GM19397 (cell line): ENCODE results near the gene LCP1.

Source experiments
- ATAC-seq: cut with Tn5 transposase; IDR thresholded peaks from one replicate; pipeline ENCODE4 v1.9.1; 2021; ENCODE audit warnings: mild to moderate bottlenecking, moderate library complexity; ENCODE audit not compliant: unreplicated experiment

LCP1 gene

DNA sequence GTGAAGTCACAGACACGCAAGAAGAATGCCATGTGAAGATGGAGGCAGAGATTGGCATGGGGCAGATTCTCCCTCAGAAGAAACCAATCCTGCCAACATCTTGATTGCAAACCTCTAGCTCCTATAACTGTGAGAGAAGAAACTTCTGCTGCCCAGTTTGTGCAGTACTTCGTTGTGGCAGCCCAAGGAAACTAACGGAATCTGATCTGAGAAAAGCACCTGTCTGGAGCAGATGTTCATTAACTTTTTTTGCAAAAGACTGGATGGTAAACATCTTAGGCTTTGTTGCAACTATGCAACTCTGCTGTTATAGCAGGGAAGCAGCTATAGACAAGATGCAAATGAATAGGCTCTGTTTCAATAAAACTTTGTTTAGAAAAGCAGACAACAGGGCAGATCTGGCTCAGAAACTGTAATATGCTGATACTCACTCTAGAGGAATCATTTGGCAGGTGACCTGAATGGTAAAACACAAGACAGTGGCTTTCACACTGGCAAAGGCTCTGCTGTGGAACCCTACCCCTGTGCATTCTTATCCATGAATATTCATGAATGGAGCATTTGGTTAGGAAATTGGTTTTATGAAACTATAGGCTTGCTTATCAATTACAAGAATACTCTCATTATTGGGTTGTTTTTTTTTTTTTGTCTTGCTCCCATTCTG, 51.9 kb downstream of the LCP1 start:
- no peak for ATAC-seq

- no peak for ATAC-seq
Observed at GRCh38 chr13:46129124-46129523, 52.9 kb downstream of the LCP1 start.

DNA sequence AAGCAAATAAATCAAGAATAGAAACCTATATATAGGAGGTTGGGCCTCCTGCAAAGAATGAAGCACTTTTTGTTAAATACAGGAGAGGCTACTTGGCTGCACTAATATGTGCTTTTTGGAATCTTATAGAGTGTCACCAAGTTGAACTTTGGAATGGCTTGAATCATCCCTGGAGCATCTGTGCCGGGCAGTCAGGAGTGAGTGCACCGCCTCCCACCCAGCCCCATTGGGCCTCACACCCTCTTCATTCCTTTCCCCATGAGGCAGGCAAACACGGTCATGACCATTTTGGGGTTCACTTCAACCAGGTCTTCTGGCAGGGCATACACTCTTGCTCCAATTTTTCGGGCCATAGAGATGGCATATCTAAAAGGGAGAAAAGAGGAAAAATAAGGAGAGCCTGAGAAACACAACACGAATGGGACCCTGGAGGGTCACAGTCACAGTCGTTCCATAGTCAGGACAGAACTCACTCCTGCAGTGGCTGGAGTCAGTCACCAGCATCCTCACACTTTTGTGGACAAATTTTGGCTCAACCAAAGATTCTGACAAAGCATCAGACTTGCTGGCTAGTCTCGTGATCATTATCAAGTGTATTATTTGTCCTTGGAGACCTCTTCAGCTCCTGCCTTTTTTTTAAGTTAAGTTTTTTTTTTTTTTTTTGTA, 54.5 kb downstream of the LCP1 start:
- no peak for ATAC-seq

DNA sequence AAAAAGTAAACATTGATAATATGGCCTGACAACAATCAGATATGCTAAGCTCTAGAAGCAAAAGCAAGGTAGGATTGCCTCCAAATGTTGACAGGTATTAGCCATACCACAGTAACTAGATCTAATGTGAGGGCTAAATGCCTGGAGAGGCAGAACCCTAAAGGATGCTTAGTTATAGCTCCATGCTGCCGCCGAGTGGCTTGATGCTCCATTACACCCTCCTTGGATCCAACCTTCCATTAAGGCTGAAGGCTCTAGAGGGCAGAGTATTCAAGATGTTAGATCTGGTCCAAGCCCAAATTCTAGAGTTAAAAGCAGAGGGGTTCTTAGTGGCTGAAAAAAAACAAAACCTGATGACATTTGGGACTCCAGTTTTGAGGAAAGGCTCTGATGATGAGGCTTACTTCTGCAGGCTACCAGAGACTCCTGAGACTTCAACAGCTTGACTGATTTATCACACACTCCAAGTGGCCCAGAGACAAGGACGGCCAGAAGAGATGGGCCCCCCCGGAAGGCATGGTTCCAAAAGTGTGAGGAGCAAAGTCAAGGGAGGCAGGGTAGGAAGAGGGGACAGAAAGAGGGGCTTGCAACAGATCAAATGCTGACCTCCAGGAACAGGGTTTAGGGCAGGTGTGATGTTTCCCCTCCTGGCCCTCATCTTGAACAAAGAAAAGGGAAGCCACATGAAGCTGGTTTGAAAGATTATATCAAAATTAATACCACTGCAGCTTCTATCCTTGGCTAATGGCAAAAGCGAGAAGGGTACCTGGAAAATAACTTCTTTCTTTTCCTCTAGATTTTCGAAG, 55.2 kb downstream of the LCP1 start:
- ATAC-seq, result peak; percentile 60

DNA sequence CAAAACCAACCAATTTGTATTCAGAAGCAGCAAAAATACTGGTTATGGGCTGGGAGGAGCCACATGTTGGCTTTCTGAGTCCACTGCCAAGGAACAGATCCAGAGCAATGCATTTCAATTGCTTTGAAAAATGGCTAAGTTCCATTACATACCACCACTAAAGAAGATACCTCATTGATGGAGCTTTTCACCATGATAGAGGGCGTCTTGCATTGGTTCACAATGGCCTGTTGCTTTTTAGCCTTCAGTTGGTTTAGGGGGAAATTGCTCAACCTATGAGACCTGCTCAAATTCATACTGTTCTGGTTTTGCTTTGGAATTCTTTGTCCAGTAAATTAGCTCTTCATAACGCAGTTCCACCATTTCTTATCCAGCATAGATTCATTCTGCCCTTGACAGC, 55.9 kb downstream of the LCP1 start:
- no peak for ATAC-seq

GRCh38 chr13:46124967-46125933, 56.7 kb downstream of the LCP1 start:
- no peak for ATAC-seq

DNA sequence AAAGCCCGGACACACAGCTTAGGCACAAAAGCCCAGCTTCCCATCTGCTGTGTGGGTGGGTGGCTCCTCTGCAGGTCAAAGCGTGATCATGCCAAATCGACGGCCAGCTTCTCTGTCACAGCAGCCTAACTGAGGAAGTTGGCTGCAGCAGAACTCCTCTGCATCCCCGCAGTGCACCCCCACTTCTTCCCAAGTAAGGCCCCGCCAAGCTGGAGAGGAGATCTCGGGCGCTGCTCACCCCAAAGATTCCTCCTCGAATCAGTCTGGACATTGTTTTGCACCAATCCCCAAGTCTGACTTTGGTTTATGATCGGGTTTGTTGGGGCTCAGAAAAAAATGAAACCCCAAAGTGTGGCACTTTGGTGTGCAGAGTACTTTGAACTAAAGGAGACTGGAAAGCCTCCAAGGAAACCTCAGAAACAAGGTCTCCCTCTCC, 57.4 kb downstream of the LCP1 start:
- ATAC-seq, result no peak

GRCh38 chr13:46122304-46122703, 59.7 kb downstream of the LCP1 start:
- ATAC-seq, result no peak

DNA sequence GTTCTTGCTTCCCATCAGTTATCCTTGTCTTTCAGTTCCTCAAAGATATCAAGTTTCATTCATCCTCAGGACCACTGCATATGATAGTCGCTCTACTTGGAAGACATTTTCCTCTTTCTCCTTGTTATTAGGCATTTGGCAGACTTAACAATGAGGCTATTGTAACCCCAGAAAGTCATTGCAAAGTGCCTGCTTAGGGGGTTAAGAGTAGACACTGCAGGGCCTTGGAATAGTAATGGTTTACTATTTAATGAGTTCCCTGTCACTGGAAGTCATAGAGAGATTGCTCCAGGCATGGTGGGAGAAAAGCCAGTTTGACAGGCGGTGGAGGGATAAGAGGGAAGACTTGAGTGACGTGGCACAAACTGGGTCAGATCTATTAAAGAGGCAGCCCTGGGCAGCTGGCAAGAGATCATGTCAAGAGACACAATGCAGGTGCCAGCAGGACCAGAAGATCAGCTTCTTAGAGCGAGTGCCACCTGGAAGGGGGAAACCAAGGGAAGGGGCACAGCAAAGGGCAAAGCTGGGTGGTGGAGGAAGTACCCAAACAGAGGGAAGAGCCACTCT, 60.3 kb downstream of the LCP1 start:
- ATAC-seq, result no peak

- ATAC-seq, result no peak
Observed at GRCh38 chr13:46121033-46121432, 60.9 kb downstream of the LCP1 start.

GRCh38 chr13:46119883-46120614, 61.9 kb downstream of the LCP1 start:
- no peak for ATAC-seq

- ATAC-seq, result no peak
Observed at GRCh38 chr13:46116653-46117502, 65.1 kb downstream of the LCP1 start.

- no peak for ATAC-seq
Observed at GRCh38 chr13:46114613-46115012, 67.4 kb downstream of the LCP1 start.

- ATAC-seq, result no peak
Observed at GRCh38 chr13:46113596-46113995, 68.4 kb downstream of the LCP1 start.

GRCh38 chr13:46111151-46111550, 70.8 kb downstream of the LCP1 start:
- no peak for ATAC-seq

GRCh38 chr13:46109451-46109850, 72.5 kb downstream of the LCP1 start:
- no peak for ATAC-seq

GRCh38 chr13:46106839-46107371, 75.1 kb downstream of the LCP1 start:
- no peak for ATAC-seq

GRCh38 chr13:46104868-46105267, 77.1 kb downstream of the LCP1 start, which contains the start of gene CPB2:
TSS of gene CPB2 (minus strand) at chr13:46105033. CDS start at chr13:46105009, 24 bp downstream.
- ATAC-seq, result no peak
